Caco-2 (cell line): Measurements from ENCODE around the gene ATXN10. TPM values are rescaled to one million over a fixed set of nuclear protein-coding genes. Genes with fewer than 3 reads are reported as not detected.

Source experiments
- BruUV-seq: library from RNA; stranded (reverse); fragments of 400-500 nt; replicated peaks from 2 replicates; lab custom pipeline; 2021; lab: Mats Ljungman, UMichigan
- CTCF ChIA-PET: fragments of 300-600 bp; sonication (Branson Sonifier 250); formaldehyde crosslinking; loops from one replicate; lab custom pipeline; 2022; ENCODE audit warnings: antibody characterized with exemption; lab: Charles Lee
- POLR2A ChIA-PET: fragments of 300-600 bp; sonication (Branson Sonifier 250); formaldehyde crosslinking; loops from one replicate; lab custom pipeline; 2022; ENCODE audit warnings: antibody characterized with exemption; lab: Charles Lee
- DNase-seq, 2 experiments: peaks; one replicate each; pipeline versions ENCODE4 v3.0.0 to v3.0.0-alpha.2; 2020 to 2022
- H3K27me3 ChIP-seq: replicated peaks from 2 replicates; pipeline ENCODE4 v1.6.0; 2011; ENCODE audit warnings: low read length; ENCODE audit not compliant: control insufficient read depth, insufficient read depth
- H3K36me3 ChIP-seq: 2 replicates; pipeline ENCODE4 v1.5.1; 2011; ENCODE audit warnings: low read length; ENCODE audit not compliant: control insufficient read depth, insufficient read depth
- H3K4me1 ChIP-seq: fragments of 250-450 bp; sonication (Bioruptor Pico); 2 replicates; pipeline ENCODE4 v1.5.1; 2020; ENCODE audit warnings: mild to moderate bottlenecking
- H3K4me3 ChIP-seq: 2 replicates; pipeline ENCODE4 v1.5.1; 2011; ENCODE audit warnings: low read depth, mild to moderate bottlenecking, control low read depth, low read length
- H3K9me3 ChIP-seq: fragments of 250-450 bp; sonication (Bioruptor Pico); 2 replicates; pipeline ENCODE4 v1.5.1; 2020; ENCODE audit warnings: mild to moderate bottlenecking, moderate library complexity
- H3K27ac Mint-ChIP-seq: one replicate; pipeline ENCODE4 v1.8.0; 2022; ENCODE audit warnings: mixed read lengths; ENCODE audit not compliant: unreplicated experiment
- H3K27me3 Mint-ChIP-seq: one replicate; pipeline ENCODE4 v1.8.0; 2022; ENCODE audit warnings: mixed read lengths; ENCODE audit not compliant: insufficient read depth, unreplicated experiment
- H3K36me3 Mint-ChIP-seq: one replicate; pipeline ENCODE4 v1.8.0; 2022; ENCODE audit warnings: mild to moderate bottlenecking, mixed read lengths; ENCODE audit not compliant: insufficient read depth, unreplicated experiment
- H3K4me1 Mint-ChIP-seq: one replicate; pipeline ENCODE4 v1.8.0; 2022; ENCODE audit warnings: low read depth, mixed read lengths; ENCODE audit not compliant: unreplicated experiment
- H3K4me3 Mint-ChIP-seq: one replicate; pipeline ENCODE4 v1.8.0; 2022; ENCODE audit warnings: mild to moderate bottlenecking, moderate library complexity, mixed read lengths; ENCODE audit not compliant: unreplicated experiment
- H3K9me3 Mint-ChIP-seq: one replicate; pipeline ENCODE4 v1.8.0; 2022; ENCODE audit warnings: mixed read lengths; ENCODE audit not compliant: unreplicated experiment
- CTCF ChIP-seq, 2 experiments: fragments of 200-600 bp in 1 of 2; IDR thresholded peaks; 1 replicate in 1 of 2; 2 replicates in 1 of 2; pipeline versions ENCODE4 v1.5.1 to v1.8.0; 2011 to 2022; ENCODE audit warnings: antibody characterized with exemption in 1 of 2, control low read depth in 1 of 2, inconsistent platforms in 1 of 2, low read depth in 1 of 2, low read length in 1 of 2, mild to moderate bottlenecking in 1 of 2, moderate library complexity in 1 of 2; ENCODE audit not compliant: insufficient read depth in 1 of 2, severe bottlenecking in 1 of 2, unreplicated experiment in 1 of 2
- intact Hi-C: fragments of 100-400 bp; cut with micrococcal nuclease; formaldehyde crosslinking; loops from one replicate; pipeline ENCODE4 v1.10.0; 2022; ENCODE audit not compliant: unreplicated experiment
- total RNA-seq: library from RNA; stranded (reverse); gene quantifications from 2 replicates; pipeline ENCODE4 v1.2.3, GENCODE V29; 2022

The ATXN10 gene
- total RNA-seq, 1 experiment from 2014 or later: 155 TPM

- ChIA-PET CTCF (no interaction called here), POLR2A (no interaction called here)
- Mint-ChIP-seq H3K36me3 (peaks cover 28% of the 10 kb centered on the region), H3K27me3 (no peaks in the 10 kb centered on the region), H3K9me3 (no peaks in the 10 kb centered on the region), H3K4me3 (no peak overlapping the region), H3K4me1 (no peaks in the 10 kb centered on the region), H3K27ac (no peak overlapping the region)
- no peaks in the 10 kb centered on the region for H3K4me1 ChIP-seq
- H3K27me3 ChIP-seq: no peaks in the 10 kb centered on the region
- no peak for TF ChIP-seq CTCF (IDR thresholded peaks at IDR 0.05; ENCODE audit: insufficient read depth in 1 of 2, low read depth in 1 of 2, low read length in 1 of 2, severe bottlenecking in 1 of 2, unreplicated experiment in 1 of 2)
- no peak overlapping the region for H3K4me3 ChIP-seq
- no TSS peak for BruUV-seq
- H3K9me3 ChIP-seq: no peaks in the 10 kb centered on the region
- no peak for DNase-seq
- intact Hi-C loops: no loop called here
- no peaks in the 10 kb centered on the region for H3K36me3 ChIP-seq
These were observed 172.4 kb downstream of the ATXN10 start for GRCh38 chr22:45843986-45844385.

GRCh38 chr22:45845076-45845487, 173.4 kb downstream of the ATXN10 start:
- no peak overlapping the region for H3K4me3 Mint-ChIP-seq
- no peaks in the 10 kb centered on the region for H3K4me1 Mint-ChIP-seq

GRCh38 chr22:45846952-45847351, 175.3 kb downstream of the ATXN10 start:
- BruUV-seq: no TSS peak
- intact Hi-C loops: no loop called here
- no peak for TF ChIP-seq CTCF (IDR thresholded peaks at IDR 0.05; ENCODE audit: insufficient read depth in 1 of 2, low read depth in 1 of 2, low read length in 1 of 2, severe bottlenecking in 1 of 2, unreplicated experiment in 1 of 2)
- POLR2A ChIA-PET: no interaction called here
- H3K36me3 Mint-ChIP-seq: peaks cover 46% of the 10 kb centered on the region
- Histone ChIP-seq H3K4me1 (no peaks in the 10 kb centered on the region), H3K9me3 (0 out of 2 replicates have a peak, but pooled peaks cover under 1% of the 10 kb centered on the region), H3K4me3 (no peak overlapping the region), H3K36me3 (no peaks in the 10 kb centered on the region; the same call in 1 of the 2 replicates), H3K27me3 (no peaks in the 10 kb centered on the region)
- DNase-seq: no peak
- H3K4me1 Mint-ChIP-seq: no peaks in the 10 kb centered on the region
- H3K4me3 Mint-ChIP-seq: no peak overlapping the region
- H3K9me3 Mint-ChIP-seq: peaks cover 19% of the 10 kb centered on the region
- CTCF ChIA-PET: no interaction called here
- no peaks in the 10 kb centered on the region for H3K27me3 Mint-ChIP-seq
- no peak overlapping the region for H3K27ac Mint-ChIP-seq

More at GRCh38 chr22:45845076-45845487, 173.4 kb downstream of the ATXN10 start:
- H3K4me1 ChIP-seq: no peaks in the 10 kb centered on the region
- Mint-ChIP-seq H3K27me3 (no peaks in the 10 kb centered on the region), H3K36me3 (peaks cover 28% of the 10 kb centered on the region), H3K9me3 (peaks cover under 1% of the 10 kb centered on the region), H3K27ac (no peak overlapping the region)
- TF ChIP-seq CTCF (IDR thresholded peaks at IDR 0.05; ENCODE audit: insufficient read depth in 1 of 2, low read depth in 1 of 2, low read length in 1 of 2, severe bottlenecking in 1 of 2, unreplicated experiment in 1 of 2): no peak
- intact Hi-C loops: no loop called here
- H3K27me3 ChIP-seq: no peaks in the 10 kb centered on the region
- no TSS peak for BruUV-seq
- CTCF ChIA-PET: no interaction called here
- H3K4me3 ChIP-seq: no peak overlapping the region
- no peak for DNase-seq
- POLR2A ChIA-PET: no interaction called here
- no peaks in the 10 kb centered on the region for H3K9me3 ChIP-seq
- H3K36me3 ChIP-seq: no peaks in the 10 kb centered on the region
